CD14-positive monocyte (primary cell): Measurements from ENCODE around the gene SEMA3C. TPM values are rescaled to one million over a fixed set of nuclear protein-coding genes. Genes with fewer than 3 reads are reported as not detected.

Source experiments
- DNase-seq, 3 donors: peaks; one replicate each; pipeline ENCODE4 v3.0.0-alpha.2; 2011 to 2022
- H2AFZ ChIP-seq: 2 replicates; pipeline ENCODE4 v1.6.0; 2012; ENCODE audit warnings: mild to moderate bottlenecking, low read depth, low read length, inconsistent platforms; ENCODE audit not compliant: insufficient read depth, poor library complexity, severe bottlenecking
- H3K27ac ChIP-seq, 2 donors: 1 replicate in 1 of 2; 2 replicates in 1 of 2; pipeline ENCODE4 v1.5.1; 2012 to 2013; ENCODE audit warnings: low read length in 2 of 2, control low read depth in 1 of 2, inconsistent platforms in 1 of 2, low read depth in 1 of 2, mild to moderate bottlenecking in 1 of 2
- H3K27me3 ChIP-seq, 2 donors: one replicate each; pipeline versions ENCODE4 v1.6.0 to v1.6.1; 2011 to 2013; ENCODE audit warnings: low read length in 2 of 2; ENCODE audit not compliant: control insufficient read depth in 2 of 2, insufficient read depth in 2 of 2
- H3K36me3 ChIP-seq, 2 donors: replicated peaks in 1 of 2; 1 replicate in 1 of 2; 2 replicates in 1 of 2; pipeline versions ENCODE4 v1.5.1 to v1.6.1; 2012 to 2013; ENCODE audit warnings: low read length in 2 of 2, control low read depth in 1 of 2, inconsistent platforms in 1 of 2, mild to moderate bottlenecking in 1 of 2; ENCODE audit not compliant: insufficient read depth in 2 of 2, control insufficient read depth in 1 of 2
- H3K4me1 ChIP-seq, 2 donors: 1 replicate in 1 of 2; 2 replicates in 1 of 2; pipeline versions ENCODE4 v1.5.1 to v1.6.1; 2012 to 2013; ENCODE audit warnings: low read length in 2 of 2, control low read depth in 1 of 2, inconsistent platforms in 1 of 2, mild to moderate bottlenecking in 1 of 2, moderate library complexity in 1 of 2; ENCODE audit not compliant: insufficient read depth in 2 of 2, control insufficient read depth in 1 of 2
- H3K4me2 ChIP-seq: replicated peaks from 2 replicates; pipeline ENCODE3; 2012; ENCODE audit warnings: low read length, moderate library complexity, mild to moderate bottlenecking; ENCODE audit not compliant: poor library complexity, severe bottlenecking; ENCODE audit errors: extremely low read depth
- H3K4me3 ChIP-seq, 3 experiments: fragments of 200-600 bp in 1 of 3; sonication (generic) in 1 of 3; replicated peaks in 1 of 3; 1 replicate in 2 of 3; 2 replicates in 1 of 3; pipeline ENCODE4 v1.5.1; 2011 to 2013; ENCODE audit warnings: low read length in 3 of 3, mild to moderate bottlenecking in 3 of 3, control low read depth in 2 of 3, low read depth in 2 of 3, inconsistent platforms in 1 of 3, moderate library complexity in 1 of 3
- H3K79me2 ChIP-seq: 2 replicates; pipeline ENCODE4 v1.6.0; 2012; ENCODE audit warnings: mild to moderate bottlenecking, control low read depth, inconsistent platforms, low read length, moderate library complexity; ENCODE audit not compliant: insufficient read depth
- H3K9ac ChIP-seq: 2 replicates; pipeline ENCODE4 v1.6.0; 2017; ENCODE audit warnings: low read length, mild to moderate bottlenecking; ENCODE audit not compliant: insufficient read depth, poor library complexity, severe bottlenecking
- H3K9me3 ChIP-seq, 2 donors: replicated peaks in 1 of 2; 1 replicate in 1 of 2; 2 replicates in 1 of 2; pipeline versions ENCODE4 v1.5.1 to v1.6.1; 2012 to 2013; ENCODE audit warnings: low read length in 2 of 2, control low read depth in 1 of 2; ENCODE audit not compliant: control insufficient read depth in 1 of 2, insufficient read depth in 1 of 2
- H4K20me1 ChIP-seq: 2 replicates; pipeline ENCODE4 v1.6.0; 2012; ENCODE audit warnings: mild to moderate bottlenecking, low read length, control low read depth, moderate library complexity; ENCODE audit not compliant: insufficient read depth
- H3K27ac Mint-ChIP-seq, 7 donors: one replicate each; pipeline ENCODE4 v1.8.0; 2020; ENCODE audit warnings: mild to moderate bottlenecking in 7 of 7, mixed read lengths in 7 of 7, moderate library complexity in 6 of 7, inconsistent platforms in 2 of 7
- H3K27me3 Mint-ChIP-seq, 3 donors: one replicate each; pipeline ENCODE4 v1.8.0; 2021 to 2022; ENCODE audit warnings: low read depth in 3 of 3, mild to moderate bottlenecking in 3 of 3, mixed read lengths in 3 of 3, moderate library complexity in 3 of 3, inconsistent platforms in 1 of 3
- H3K36me3 Mint-ChIP-seq, 2 donors: one replicate each; pipeline ENCODE4 v1.8.0; 2020; ENCODE audit warnings: mixed read lengths in 2 of 2, inconsistent platforms in 1 of 2, mild to moderate bottlenecking in 1 of 2
- H3K4me1 Mint-ChIP-seq: one replicate; pipeline ENCODE4 v1.8.0; 2020; ENCODE audit warnings: mild to moderate bottlenecking, mixed read lengths
- H3K4me3 Mint-ChIP-seq, 2 donors: one replicate each; pipeline ENCODE4 v1.8.0; 2020; ENCODE audit warnings: mild to moderate bottlenecking in 2 of 2, mixed read lengths in 2 of 2, moderate library complexity in 1 of 2
- H3K9me3 Mint-ChIP-seq, 7 donors: one replicate each; pipeline ENCODE4 v1.8.0; 2020 to 2022; ENCODE audit warnings: mixed read lengths in 7 of 7, mild to moderate bottlenecking in 6 of 7, moderate library complexity in 6 of 7, inconsistent platforms in 2 of 7
- WGBS: methylation state at CpG from one replicate; pipeline ENCODE4 v1.1.5; 2013; ENCODE audit warnings: missing lambda C conversion rate; ENCODE audit not compliant: insufficient coverage; 5-methylcytosine and 5-hydroxymethylcytosine counted together
- intact Hi-C, 2 donors: fragments of 100-400 bp; cut with micrococcal nuclease; formaldehyde crosslinking; loops; one replicate each; pipeline versions ENCODE4 v1.15.0 to v1.15.1; 2023
- polyA plus RNA-seq, 3 donors: library from polyadenylated mRNA; depleted of rRNA in 1 of 3; unstranded in 2 of 3; stranded (reverse) in 1 of 3; fragments of 300-500 nt in 2 of 3; fragments of >200 nt in 1 of 3; fragmentation: Illumina TruSeq in 2 of 3; gene quantifications; 1 replicate in 2 of 3; 2 replicates in 1 of 3; pipeline ENCODE4 v1.2.3, GENCODE V29; 2012 to 2021
- TF ChIP-seq, protein P1 (sequence below): fragments of 200-600 bp; IDR thresholded peaks from one replicate; pipeline ENCODE4 v1.8.0; 2022; ENCODE audit warnings: antibody characterized with exemption, mild to moderate bottlenecking

Gene SEMA3C
- polyA plus RNA-seq, 3 donors, result 7.2 to 14.1 (median 13.7) TPM

DNA sequence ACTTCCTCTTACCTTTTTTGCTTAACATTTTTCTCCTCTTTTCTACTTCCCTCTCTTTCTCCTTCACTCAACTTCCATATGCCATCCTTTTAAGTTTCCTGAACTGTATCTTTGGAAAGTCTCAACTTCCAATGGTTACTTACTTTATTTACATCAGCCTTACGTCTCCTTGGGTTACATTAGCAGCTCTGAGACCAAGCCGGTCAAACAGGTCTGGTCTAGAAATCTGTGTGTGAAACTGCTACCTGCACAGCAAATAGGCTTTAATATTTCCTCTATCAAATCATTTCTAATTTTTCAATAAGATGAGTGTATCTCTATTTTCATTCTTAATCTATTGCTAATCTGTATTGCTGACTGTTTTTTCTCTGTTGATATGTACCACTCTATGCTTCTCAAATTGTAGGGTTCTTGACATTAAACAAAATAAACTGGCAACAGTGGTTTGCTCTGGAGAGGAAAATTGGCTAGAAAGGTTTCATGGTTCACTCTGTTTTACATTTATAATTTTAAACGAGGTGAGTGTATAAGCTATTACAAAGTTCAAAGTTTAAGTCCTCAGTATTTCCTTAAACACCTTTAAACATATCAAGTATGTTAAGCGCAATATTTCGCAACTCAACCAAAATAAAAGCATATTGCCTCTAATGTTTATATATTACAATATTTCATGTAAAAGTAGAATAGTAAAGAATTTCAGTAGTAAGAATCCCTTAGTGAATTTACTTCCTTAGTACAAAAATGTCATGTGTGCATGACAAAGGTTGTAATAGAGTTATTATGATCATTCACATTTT is 3.6 kb upstream of the SEMA3C start:
- intact Hi-C loops, result no loop called here
- H3K9ac ChIP-seq, result no peak overlapping the region
- H3K79me2 ChIP-seq, result peaks cover under 1% of the 10 kb centered on the region
- H3K36me3 ChIP-seq, result no peaks in the 10 kb centered on the region
- H2AFZ ChIP-seq, result no peak overlapping the region
- DNase-seq, result no peak
- Mint-ChIP-seq H3K27me3 (peaks cover 0 to 2% (median 2%) of the 10 kb centered on the region in 3 donors), H3K4me1 (peaks cover 41% of the 10 kb centered on the region), H3K4me3 (peak overlapping the region in 1 of 2 donors; percentile 16), H3K36me3 (no peaks in the 10 kb centered on the region), H3K9me3 (peaks cover 0 to 8% (median 5%) of the 10 kb centered on the region in 7 donors), H3K27ac (no peak overlapping the region)
- WGBS, result no CpG with 5 or more reads among the region's 5 CpGs
- TF ChIP-seq, protein P1, sequence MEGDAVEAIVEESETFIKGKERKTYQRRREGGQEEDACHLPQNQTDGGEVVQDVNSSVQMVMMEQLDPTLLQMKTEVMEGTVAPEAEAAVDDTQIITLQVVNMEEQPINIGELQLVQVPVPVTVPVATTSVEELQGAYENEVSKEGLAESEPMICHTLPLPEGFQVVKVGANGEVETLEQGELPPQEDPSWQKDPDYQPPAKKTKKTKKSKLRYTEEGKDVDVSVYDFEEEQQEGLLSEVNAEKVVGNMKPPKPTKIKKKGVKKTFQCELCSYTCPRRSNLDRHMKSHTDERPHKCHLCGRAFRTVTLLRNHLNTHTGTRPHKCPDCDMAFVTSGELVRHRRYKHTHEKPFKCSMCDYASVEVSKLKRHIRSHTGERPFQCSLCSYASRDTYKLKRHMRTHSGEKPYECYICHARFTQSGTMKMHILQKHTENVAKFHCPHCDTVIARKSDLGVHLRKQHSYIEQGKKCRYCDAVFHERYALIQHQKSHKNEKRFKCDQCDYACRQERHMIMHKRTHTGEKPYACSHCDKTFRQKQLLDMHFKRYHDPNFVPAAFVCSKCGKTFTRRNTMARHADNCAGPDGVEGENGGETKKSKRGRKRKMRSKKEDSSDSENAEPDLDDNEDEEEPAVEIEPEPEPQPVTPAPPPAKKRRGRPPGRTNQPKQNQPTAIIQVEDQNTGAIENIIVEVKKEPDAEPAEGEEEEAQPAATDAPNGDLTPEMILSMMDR, result no peak
- no peak overlapping the region for H3K4me2 ChIP-seq
- peaks cover 22 to 43% of the 10 kb centered on the region in 2 donors for H3K4me1 ChIP-seq
- peaks cover 0 to 4% of the 10 kb centered on the region in 2 donors for H3K9me3 ChIP-seq
- no peak overlapping the region for H3K4me3 ChIP-seq
- H3K27ac ChIP-seq, result no peak overlapping the region
- H4K20me1 ChIP-seq, result no peaks in the 10 kb centered on the region
- H3K27me3 ChIP-seq, result no peaks in the 10 kb centered on the region

DNA sequence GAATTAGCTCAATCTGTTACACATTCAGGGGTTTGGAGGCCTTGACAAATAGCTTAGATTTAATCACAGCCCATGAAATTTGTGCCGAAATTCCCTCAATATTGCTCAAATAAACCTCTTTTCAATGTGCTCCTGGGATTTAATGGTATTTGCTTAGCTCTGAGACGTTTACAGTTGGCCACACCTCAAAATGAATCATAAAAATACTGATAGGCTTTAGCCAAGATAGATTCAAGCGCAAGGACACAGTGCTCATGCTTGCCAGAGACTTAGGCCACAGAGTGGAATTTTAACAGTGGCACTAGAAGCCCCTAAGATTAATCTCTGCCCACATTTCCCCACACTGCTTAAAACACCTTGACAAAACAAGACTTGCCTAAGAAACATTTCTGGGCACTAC is 2.3 kb upstream of the SEMA3C start:
- Histone ChIP-seq H3K79me2 (peaks cover 5% of the 10 kb centered on the region), H3K9ac (no peak overlapping the region), H3K27ac (no peak overlapping the region), H3K36me3 (peaks cover 0 to under 1% of the 10 kb centered on the region in 2 donors), H4K20me1 (no peaks in the 10 kb centered on the region), H3K4me2 (no peak overlapping the region), H3K9me3 (no peaks in the 10 kb centered on the region), H3K27me3 (no peaks in the 10 kb centered on the region), H2AFZ (no peak overlapping the region), H3K4me1 (peaks cover 28 to 52% of the 10 kb centered on the region in 2 donors), H3K4me3 (no peak overlapping the region)
- intact Hi-C loops, result no loop called here
- Mint-ChIP-seq H3K4me3 (no peak overlapping the region), H3K27me3 (peaks cover 0 to 2% (median 2%) of the 10 kb centered on the region in 3 donors), H3K4me1 (peaks cover 51% of the 10 kb centered on the region), H3K27ac (no peak overlapping the region), H3K36me3 (peaks cover 2 to 4% of the 10 kb centered on the region in 2 donors), H3K9me3 (peaks cover 0 to 2% (median 0%) of the 10 kb centered on the region in 7 donors)
- whole genome bisulfite sequencing, result 89% methylated on average over 2 of the region's 3 CpGs
- no peak for DNase-seq
- TF ChIP-seq, protein P1, result no peak
